Astrocyte (in vitro differentiated cells and primary cell): ENCODE measurements around the gene DDIT4L. TPM values are rescaled to one million over a fixed set of nuclear protein-coding genes. Genes with fewer than 3 reads are reported as not detected.
"Not testable (repeated sequence)": the region's sequence is repeated elsewhere in the genome, so short reads cannot be mapped to it uniquely, and the experiment has no call there.

Experiments used
- DNase-seq: peaks from one replicate; pipeline ENCODE4 v3.0.0-alpha.2; 2010; ENCODE audit warnings: low read depth
- FAIRE-seq: peaks from 2 replicates; lab custom pipeline; 2011; peaks lifted over from hg19 to GRCh38; lab: Jason Lieb, UNC
- H2AFZ ChIP-seq: 2 replicates; pipeline ENCODE4 v1.6.0; 2012; ENCODE audit warnings: low read depth, low read length, inconsistent platforms
- H3K27ac ChIP-seq: 2 replicates; pipeline ENCODE4 v1.5.1; 2011; ENCODE audit warnings: low read depth, low read length, inconsistent platforms
- H3K27me3 ChIP-seq: 2 replicates; pipeline ENCODE4 v1.6.0; 2011; ENCODE audit warnings: low read length, inconsistent platforms; ENCODE audit not compliant: insufficient read depth
- H3K36me3 ChIP-seq: 2 replicates; pipeline ENCODE4 v1.5.1; 2011; ENCODE audit warnings: low read length, inconsistent platforms; ENCODE audit not compliant: insufficient read depth
- H3K4me1 ChIP-seq: 2 replicates; pipeline ENCODE4 v1.5.1; 2011; ENCODE audit warnings: low read length, inconsistent platforms; ENCODE audit not compliant: insufficient read depth
- H3K4me2 ChIP-seq: 2 replicates; pipeline ENCODE4 v1.6.0; 2012; ENCODE audit warnings: low read length, inconsistent platforms
- H3K4me3 ChIP-seq: 2 replicates; pipeline ENCODE4 v1.5.1; 2011; ENCODE audit warnings: low read depth, mild to moderate bottlenecking, low read length, inconsistent platforms; ENCODE audit not compliant: insufficient read depth
- H3K79me2 ChIP-seq: 2 replicates; pipeline ENCODE4 v1.6.0; 2012; ENCODE audit warnings: mild to moderate bottlenecking, low read length, inconsistent platforms; ENCODE audit not compliant: insufficient read depth
- H3K9ac ChIP-seq: 2 replicates; pipeline ENCODE4 v1.6.0; 2012; ENCODE audit warnings: mild to moderate bottlenecking, low read length, inconsistent platforms
- H3K9me3 ChIP-seq: 2 replicates; pipeline ENCODE4 v1.5.1; 2012; ENCODE audit warnings: low read depth, mild to moderate bottlenecking, low read length, inconsistent platforms; ENCODE audit not compliant: insufficient read depth
- H4K20me1 ChIP-seq: 2 replicates; pipeline ENCODE4 v1.6.0; 2012; ENCODE audit warnings: low read length, inconsistent platforms; ENCODE audit not compliant: insufficient read depth
- H3K27ac Mint-ChIP-seq: one replicate; pipeline ENCODE4 v1.8.0; 2021; ENCODE audit warnings: mild to moderate bottlenecking, mixed read lengths; ENCODE audit not compliant: unreplicated experiment
- H3K27me3 Mint-ChIP-seq: one replicate; pipeline ENCODE4 v1.8.0; 2021; ENCODE audit warnings: low read depth, mixed read lengths; ENCODE audit not compliant: unreplicated experiment
- H3K36me3 Mint-ChIP-seq: one replicate; pipeline ENCODE4 v1.8.0; 2021; ENCODE audit warnings: low read depth, mixed read lengths; ENCODE audit not compliant: unreplicated experiment
- H3K4me1 Mint-ChIP-seq: one replicate; pipeline ENCODE4 v1.8.0; 2021; ENCODE audit warnings: low read depth, mixed read lengths; ENCODE audit not compliant: unreplicated experiment
- H3K4me3 Mint-ChIP-seq: one replicate; pipeline ENCODE4 v1.8.0; 2021; ENCODE audit warnings: mild to moderate bottlenecking, moderate library complexity, mixed read lengths; ENCODE audit not compliant: unreplicated experiment
- H3K9me3 Mint-ChIP-seq: one replicate; pipeline ENCODE4 v1.8.0; 2021; ENCODE audit warnings: mild to moderate bottlenecking, mixed read lengths; ENCODE audit not compliant: unreplicated experiment
- EZH2 ChIP-seq: IDR thresholded peaks from 2 replicates; pipeline ENCODE4 v1.6.1; 2012; ENCODE audit warnings: mild to moderate bottlenecking, low read length, inconsistent platforms; ENCODE audit not compliant: insufficient read depth
- total RNA-seq: library from RNA; stranded (reverse); gene quantifications from 2 replicates; pipeline ENCODE4 v1.2.1, GENCODE V29; 2021
- TF ChIP-seq, protein P1 (sequence below): IDR thresholded peaks from 2 replicates; pipeline ENCODE4 v1.5.1; 2011; ENCODE audit warnings: low read depth, mild to moderate bottlenecking, inconsistent platforms, low read length, moderate library complexity; ENCODE audit not compliant: insufficient read depth

Gene DDIT4L
- total RNA-seq, 1 donor from 2014 or later = 1.5 TPM

DNA sequence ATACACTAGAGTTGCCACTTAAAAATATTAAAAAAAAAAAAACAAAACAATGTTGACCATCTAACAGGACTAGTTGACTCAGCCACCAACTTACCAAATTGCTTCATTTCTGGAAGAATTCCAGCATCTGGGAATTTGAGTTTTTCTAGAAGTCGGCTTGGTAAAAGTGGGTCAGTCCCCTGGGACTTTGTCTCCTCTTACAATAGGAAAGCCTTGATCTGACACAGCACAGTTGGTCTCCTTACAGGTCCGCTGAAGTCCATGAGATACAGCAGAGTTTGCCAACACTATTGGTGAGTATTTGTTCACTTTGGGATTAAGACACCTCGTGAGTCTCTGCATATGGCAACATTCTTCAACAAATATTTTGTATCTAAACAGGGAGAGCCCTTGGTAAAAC lies 18.2 kb upstream of the DDIT4L start:
- FAIRE-seq (no peak), DNase-seq (no peak)
- H3K4me3 ChIP-seq = no peak overlapping the region
- no peak overlapping the region for H3K4me3 Mint-ChIP-seq
- H4K20me1 ChIP-seq = no peaks in the 10 kb centered on the region
- H3K4me2 ChIP-seq = no peak overlapping the region
- H2AFZ ChIP-seq = no peak overlapping the region
- no peak overlapping the region for H3K27ac Mint-ChIP-seq
- no peaks in the 10 kb centered on the region for H3K9me3 Mint-ChIP-seq
- H3K79me2 ChIP-seq = no peaks in the 10 kb centered on the region
- H3K27ac ChIP-seq = no peak overlapping the region
- no peaks in the 10 kb centered on the region for H3K36me3 Mint-ChIP-seq
- no peak overlapping the region for H3K9ac ChIP-seq
- TF ChIP-seq, protein P1, sequence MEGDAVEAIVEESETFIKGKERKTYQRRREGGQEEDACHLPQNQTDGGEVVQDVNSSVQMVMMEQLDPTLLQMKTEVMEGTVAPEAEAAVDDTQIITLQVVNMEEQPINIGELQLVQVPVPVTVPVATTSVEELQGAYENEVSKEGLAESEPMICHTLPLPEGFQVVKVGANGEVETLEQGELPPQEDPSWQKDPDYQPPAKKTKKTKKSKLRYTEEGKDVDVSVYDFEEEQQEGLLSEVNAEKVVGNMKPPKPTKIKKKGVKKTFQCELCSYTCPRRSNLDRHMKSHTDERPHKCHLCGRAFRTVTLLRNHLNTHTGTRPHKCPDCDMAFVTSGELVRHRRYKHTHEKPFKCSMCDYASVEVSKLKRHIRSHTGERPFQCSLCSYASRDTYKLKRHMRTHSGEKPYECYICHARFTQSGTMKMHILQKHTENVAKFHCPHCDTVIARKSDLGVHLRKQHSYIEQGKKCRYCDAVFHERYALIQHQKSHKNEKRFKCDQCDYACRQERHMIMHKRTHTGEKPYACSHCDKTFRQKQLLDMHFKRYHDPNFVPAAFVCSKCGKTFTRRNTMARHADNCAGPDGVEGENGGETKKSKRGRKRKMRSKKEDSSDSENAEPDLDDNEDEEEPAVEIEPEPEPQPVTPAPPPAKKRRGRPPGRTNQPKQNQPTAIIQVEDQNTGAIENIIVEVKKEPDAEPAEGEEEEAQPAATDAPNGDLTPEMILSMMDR = no peak
- TF ChIP-seq EZH2 = no peak
- no peaks in the 10 kb centered on the region for H3K27me3 ChIP-seq
- peaks cover 10% of the 10 kb centered on the region for H3K4me1 Mint-ChIP-seq
- no peaks in the 10 kb centered on the region for H3K9me3 ChIP-seq
- H3K4me1 ChIP-seq = no peaks in the 10 kb centered on the region
- H3K27me3 Mint-ChIP-seq = peaks cover 5% of the 10 kb centered on the region
- H3K36me3 ChIP-seq = no peaks in the 10 kb centered on the region

DNA sequence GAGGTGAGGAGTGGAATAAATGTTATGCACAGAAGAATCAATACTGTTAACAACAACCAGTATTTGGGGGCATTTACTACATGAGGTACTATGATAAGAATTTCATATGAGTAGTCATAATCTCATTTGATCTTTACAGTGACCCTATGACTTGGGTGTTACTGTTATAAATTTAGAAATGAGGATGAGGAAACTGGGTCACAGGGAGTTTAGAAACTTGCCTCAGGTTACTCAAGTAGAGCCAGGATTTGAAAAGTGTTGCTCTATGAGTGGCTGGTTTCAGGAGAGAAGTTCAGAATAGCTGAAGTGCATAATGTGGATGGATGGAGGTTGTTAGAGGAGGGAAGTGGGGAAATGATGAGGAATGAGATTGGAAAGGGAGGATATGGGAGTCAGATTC lies 16.6 kb upstream of the DDIT4L start:
- Mint-ChIP-seq H3K4me1 (peaks cover 10% of the 10 kb centered on the region), H3K36me3 (no peaks in the 10 kb centered on the region), H3K27me3 (peaks cover 2% of the 10 kb centered on the region), H3K9me3 (no peaks in the 10 kb centered on the region), H3K27ac (no peak overlapping the region), H3K4me3 (no peak overlapping the region)
- TF ChIP-seq EZH2 = no peak
- TF ChIP-seq, protein P1 = no peak
- Histone ChIP-seq H3K9me3 (no peaks in the 10 kb centered on the region), H3K36me3 (no peaks in the 10 kb centered on the region), H2AFZ (no peak overlapping the region), H3K27me3 (no peaks in the 10 kb centered on the region), H3K4me3 (no peak overlapping the region), H4K20me1 (no peaks in the 10 kb centered on the region), H3K4me2 (no peak overlapping the region), H3K79me2 (no peaks in the 10 kb centered on the region), H3K4me1 (no peaks in the 10 kb centered on the region), H3K27ac (no peak overlapping the region), H3K9ac (no peak overlapping the region)
- FAIRE-seq (no peak), DNase-seq (no peak)

DNA sequence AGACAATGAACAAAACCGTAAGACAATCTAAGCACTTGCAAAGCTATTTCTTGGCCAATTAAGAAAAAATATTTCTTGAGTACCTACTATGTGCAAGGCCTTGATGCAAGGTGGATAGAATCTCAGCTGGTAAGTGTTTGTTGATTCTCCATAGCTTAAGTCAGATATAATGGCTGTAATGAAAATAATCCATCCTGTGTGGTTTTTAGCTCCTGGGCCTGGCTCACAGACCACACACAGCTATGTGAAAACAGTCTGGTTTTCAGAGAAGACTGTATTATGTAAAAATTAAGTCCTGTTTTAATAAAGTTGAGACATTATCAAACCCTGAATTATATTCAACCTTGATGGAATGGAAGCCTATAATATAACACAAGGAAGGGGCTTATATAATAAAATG lies 7.8 kb upstream of the DDIT4L start:
- no peaks in the 10 kb centered on the region for H3K4me1 ChIP-seq
- Mint-ChIP-seq H3K4me1 (no peaks in the 10 kb centered on the region), H3K36me3 (no peaks in the 10 kb centered on the region), H3K9me3 (peaks cover 4% of the 10 kb centered on the region), H3K27me3 (peaks cover 4% of the 10 kb centered on the region), H3K4me3 (no peak overlapping the region), H3K27ac (no peak overlapping the region)
- H3K36me3 ChIP-seq = no peaks in the 10 kb centered on the region
- no peak overlapping the region for H3K9ac ChIP-seq
- H3K4me2 ChIP-seq = no peak overlapping the region
- no peak overlapping the region for H2AFZ ChIP-seq
- H3K27me3 ChIP-seq = no peaks in the 10 kb centered on the region
- TF ChIP-seq EZH2 = no peak
- H3K4me3 ChIP-seq = no peak overlapping the region
- FAIRE-seq = no peak
- H3K79me2 ChIP-seq = no peaks in the 10 kb centered on the region
- H3K9me3 ChIP-seq = no peaks in the 10 kb centered on the region
- H4K20me1 ChIP-seq = no peaks in the 10 kb centered on the region
- H3K27ac ChIP-seq = no peak overlapping the region
- DNase-seq = no peak

DNA sequence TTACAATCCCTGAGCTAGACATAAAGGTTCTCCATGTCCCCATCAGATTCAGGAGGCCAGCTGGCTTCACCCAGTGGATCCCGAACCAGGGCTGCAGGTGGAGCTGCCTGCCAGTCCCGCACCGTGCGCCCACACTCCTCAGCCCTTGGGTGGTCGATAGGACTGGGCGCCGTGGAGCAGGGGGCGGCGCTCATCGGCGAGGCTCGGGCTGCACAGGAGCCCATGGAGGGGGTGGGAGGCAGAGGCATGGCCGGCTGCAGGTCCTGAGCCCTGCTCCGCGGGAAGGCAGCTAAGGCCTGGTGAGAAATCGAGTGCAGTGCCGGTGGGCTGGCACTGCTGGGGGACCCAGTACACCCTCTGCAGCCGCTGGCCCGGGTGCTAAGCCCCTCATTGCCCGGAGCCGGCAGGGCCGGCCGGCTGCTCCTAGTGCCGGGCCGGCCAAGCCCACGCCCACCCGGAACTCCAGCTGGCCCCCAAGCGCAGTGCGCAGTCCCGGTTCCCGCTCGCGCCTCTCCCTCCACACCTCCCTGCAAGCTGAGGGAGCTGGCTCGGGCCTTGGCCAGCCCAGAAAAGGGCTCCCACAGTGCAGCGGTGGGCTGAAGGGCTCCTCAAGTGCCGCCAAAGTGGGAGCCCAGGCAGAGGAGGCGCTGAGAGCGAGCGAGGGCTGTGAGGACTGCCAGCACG lies 6.3 kb upstream of the DDIT4L start:
- not testable (repeated sequence) for H3K27me3 ChIP-seq, H3K27ac ChIP-seq, H3K36me3 Mint-ChIP-seq, H2AFZ ChIP-seq, H3K9ac ChIP-seq, H3K9me3 Mint-ChIP-seq, H3K4me1 Mint-ChIP-seq, H3K4me3 ChIP-seq, DNase-seq, H4K20me1 ChIP-seq, H3K36me3 ChIP-seq, H3K4me2 ChIP-seq, H3K27ac Mint-ChIP-seq, H3K4me3 Mint-ChIP-seq, H3K4me1 ChIP-seq, H3K9me3 ChIP-seq, FAIRE-seq, H3K79me2 ChIP-seq
- H3K27me3 Mint-ChIP-seq = peaks cover 14% of the 10 kb centered on the region
